ENCODE data around the gene TMEM132C.
"Not testable (repeated sequence)": the region's sequence is repeated elsewhere in the genome, so short reads cannot be mapped to it uniquely, and the experiment has no call there.

Gene TMEM132C

GRCh38 chr12:128571906-128572810 is 305.2 kb downstream of the TMEM132C start:
- DNase-seq = no peak

- DNase-seq = no peak
Observed at GRCh38 chr12:128573907-128574306, 306.9 kb downstream of the TMEM132C start.

DNA sequence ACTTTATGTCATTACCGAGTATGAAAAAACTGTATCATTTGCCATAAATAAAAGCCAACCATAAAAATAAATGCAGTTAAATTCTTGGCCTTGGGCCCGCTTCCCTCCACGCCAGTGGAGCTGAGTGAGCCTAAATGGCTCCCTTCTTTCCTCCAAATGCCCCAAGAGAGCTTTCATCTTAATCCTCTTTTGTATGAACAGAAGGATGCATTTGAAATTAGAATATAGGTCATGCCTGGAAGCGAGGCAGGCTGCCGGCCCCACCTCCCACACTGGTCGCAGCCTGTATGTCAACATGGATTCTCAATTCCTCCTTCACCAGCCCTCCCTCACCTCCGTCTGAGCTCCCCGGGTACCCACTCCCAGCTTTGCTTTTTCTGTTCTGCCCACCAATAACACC is 311.1 kb downstream of the TMEM132C start:
- no peak for DNase-seq

- DNase-seq = no peak
Observed at GRCh38 chr12:128581321-128581761, 314.4 kb downstream of the TMEM132C start.

DNA sequence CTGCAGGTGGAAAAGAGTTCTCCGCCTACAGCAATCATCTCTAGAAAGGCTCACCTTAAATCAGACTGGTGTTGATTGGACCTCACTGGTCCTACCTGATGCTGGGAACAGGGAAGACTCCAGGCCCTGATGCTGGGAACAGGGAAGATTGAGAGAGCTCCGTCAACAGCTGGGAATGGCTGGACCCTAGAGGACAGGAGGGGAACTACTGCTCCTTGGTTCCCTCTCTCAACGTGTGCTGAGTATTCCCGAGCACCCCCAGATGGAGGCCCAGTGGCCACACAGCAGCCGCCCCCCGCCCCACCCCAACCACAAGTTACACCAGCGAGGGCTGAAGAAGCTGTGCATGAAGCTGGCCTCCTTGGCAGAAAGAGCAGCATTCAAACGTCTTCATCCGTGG is 316.5 kb downstream of the TMEM132C start:
- DNase-seq = peak in 1 of 2 experiments; percentile 33

GRCh38 chr12:128586451-128587029 is 319.6 kb downstream of the TMEM132C start:
- DNase-seq = peak; percentile 43 to 60

DNA sequence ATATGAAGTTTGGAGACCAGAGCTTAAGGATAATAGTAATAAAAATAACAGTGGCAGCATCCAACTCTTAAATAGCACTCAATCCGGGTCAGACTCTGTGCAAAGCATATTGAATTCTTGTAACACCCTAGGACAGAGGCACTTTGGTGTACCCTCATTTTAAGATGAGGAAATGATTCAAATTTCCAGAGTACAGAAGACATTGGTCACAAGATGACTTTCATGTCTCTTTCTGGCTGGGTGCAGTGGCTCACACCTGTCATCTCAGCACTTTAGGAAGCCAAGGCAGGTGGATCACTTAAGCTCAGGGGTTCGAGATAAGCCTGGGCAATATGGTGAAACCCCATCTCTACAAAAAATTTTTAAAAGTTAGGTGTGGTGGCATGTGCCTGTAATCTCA is 320.9 kb downstream of the TMEM132C start:
- DNase-seq = no peak

DNA sequence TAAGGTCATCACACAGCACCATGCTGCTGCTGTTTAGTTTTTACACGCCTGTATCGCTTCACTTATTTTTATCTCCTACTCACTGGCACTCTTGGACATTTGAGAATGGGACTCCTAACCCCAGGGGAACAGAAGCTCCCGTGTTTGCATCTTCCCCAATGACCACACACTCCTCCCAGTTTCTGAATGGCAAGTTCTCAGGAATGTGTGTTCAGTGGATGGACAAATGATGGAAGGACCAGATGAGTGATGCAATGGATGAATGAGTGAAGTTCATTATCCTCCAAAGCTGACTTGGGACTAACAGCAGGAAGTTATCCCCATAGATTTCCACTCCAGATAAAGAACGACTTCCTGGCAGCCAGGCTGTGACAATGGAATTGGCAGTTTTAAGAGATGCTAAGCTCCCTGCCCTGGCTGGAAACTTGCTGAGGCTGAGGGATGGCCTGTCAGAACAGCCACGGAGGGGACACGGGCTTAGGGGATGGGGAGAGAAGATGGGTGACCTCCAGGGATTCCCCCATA is 325.3 kb downstream of the TMEM132C start:
- no peak for DNase-seq

- DNase-seq = no peak
Observed at GRCh38 chr12:128594521-128594920, 327.6 kb downstream of the TMEM132C start.

DNA sequence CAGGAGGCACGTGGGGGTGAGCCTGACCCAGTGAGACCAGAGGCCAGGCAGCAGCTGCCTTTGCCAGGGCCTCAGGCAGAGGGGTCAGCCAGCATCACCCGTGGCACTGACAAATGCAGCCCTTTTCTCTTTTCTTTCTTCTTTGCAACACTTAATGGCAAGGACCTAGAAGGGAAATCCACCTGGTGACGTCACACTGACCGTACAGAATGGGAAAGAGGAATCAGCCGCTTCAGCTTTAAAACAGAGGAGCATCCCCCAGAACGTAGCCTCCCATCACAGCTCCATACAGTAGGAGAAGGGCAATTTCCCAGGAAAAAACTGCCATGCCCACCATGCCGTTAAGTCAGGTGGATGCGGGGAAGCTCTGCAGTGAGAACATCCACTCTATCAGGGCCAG is 328.6 kb downstream of the TMEM132C start:
- DNase-seq = no peak

DNA sequence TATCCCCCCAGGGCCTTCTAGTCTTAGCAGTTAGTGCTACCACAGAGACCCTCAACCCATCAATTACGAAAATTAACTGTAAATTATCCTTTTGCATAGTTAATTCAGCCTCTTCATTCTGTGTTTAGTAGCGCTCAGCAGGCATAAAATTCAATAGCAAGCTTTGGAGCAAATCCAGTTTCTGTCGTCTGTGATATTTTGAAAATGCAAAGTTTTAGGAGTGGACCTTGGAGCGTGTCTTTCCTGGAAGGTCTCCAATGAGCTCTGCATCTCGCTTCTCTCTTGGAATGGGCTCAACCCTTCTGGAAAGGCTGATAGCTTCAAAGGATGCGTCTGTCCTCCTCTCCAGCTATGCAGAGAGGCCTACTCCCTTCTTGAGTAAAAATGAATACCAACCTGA is 333.9 kb downstream of the TMEM132C start:
- no peak for DNase-seq

GRCh38 chr12:128603573-128604115 is 336.7 kb downstream of the TMEM132C start:
- DNase-seq = no peak

GRCh38 chr12:128604219-128604618 is 337.2 kb downstream of the TMEM132C start:
- DNase-seq = not testable (repeated sequence)

DNA sequence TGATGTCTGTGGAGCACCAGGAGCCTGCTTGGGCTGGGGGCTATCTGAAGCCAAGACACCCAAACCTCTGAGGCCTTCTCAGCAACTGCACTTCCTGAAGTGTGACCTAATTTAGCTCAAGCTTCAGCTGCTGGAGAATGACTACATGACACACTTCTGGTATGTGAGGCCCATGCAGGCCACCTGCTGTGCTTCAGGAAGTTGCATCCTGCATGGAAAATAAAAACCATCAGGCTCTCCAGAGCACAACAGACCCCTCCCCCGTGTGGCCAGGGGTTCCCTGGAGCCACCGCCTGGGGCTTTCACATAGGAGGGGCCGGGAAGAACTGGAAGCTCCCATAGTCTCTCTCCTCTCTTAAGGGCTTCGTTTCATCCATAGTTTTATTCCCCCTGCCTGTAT is 339.1 kb downstream of the TMEM132C start:
- no peak for DNase-seq

GRCh38 chr12:128606538-128606937 is 339.6 kb downstream of the TMEM132C start:
- no peak for DNase-seq

- no peak for DNase-seq
Observed at GRCh38 chr12:128606970-128607369, 340.0 kb downstream of the TMEM132C start.

- DNase-seq = no peak
Observed at GRCh38 chr12:128607641-128608040, 340.7 kb downstream of the TMEM132C start.

DNA sequence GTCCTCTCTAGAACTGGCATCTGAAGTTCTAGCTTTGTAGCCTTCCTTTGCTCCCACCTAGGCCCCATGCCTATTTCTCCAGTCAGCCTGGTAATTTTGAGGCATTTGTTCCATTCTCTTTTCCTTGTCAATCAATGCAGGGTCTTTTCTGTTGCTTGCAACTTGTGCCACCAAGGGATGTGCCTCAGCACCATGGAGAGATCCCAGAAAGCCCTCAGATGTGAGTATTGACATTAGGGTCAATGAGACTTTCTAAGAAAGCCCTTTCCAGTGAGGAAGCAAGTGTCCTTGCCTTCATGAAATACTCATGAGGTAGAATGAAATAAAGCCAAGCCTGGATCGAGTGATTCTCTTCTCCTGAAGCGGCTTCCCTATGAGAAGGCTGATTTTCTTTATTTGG is 342.9 kb downstream of the TMEM132C start:
- no peak for DNase-seq

- DNase-seq = no peak
Observed at GRCh38 chr12:128611736-128612135, 344.8 kb downstream of the TMEM132C start.

- DNase-seq = no peak
Observed at GRCh38 chr12:128612150-128612850, 345.3 kb downstream of the TMEM132C start.

GRCh38 chr12:128613837-128614590 is 347.0 kb downstream of the TMEM132C start:
- DNase-seq = peak in 1 of 2 experiments; percentile 9

DNA sequence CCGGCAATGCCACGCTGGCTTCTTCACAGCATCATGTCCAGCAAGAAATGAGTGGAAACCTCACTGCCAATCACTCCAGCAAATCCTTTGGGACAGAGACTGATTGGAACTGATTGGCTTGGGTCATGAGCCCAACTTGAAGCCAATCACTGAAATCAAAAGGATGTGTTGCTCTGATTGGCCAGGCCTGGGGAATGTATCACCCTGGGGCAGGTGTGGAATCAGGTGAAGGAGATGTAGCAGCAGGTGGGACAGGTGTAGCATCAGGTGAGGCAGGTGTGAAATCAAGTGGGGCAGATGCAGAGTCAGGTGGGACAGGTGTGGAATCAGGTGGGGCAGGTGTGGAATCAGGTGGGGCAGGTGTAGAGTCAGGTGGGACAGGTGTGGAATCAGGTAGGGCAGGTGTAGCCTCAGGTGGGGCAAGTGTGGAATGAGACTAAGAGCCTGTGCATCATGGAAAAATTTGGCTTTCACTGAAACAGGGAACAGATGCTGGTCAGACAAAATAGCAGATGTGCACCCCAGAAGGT is 350.4 kb downstream of the TMEM132C start:
- DNase-seq = no peak
